Measurements from ENCODE around the gene ARF1. TPM values are rescaled to one million over a fixed set of nuclear protein-coding genes. Genes with fewer than 3 reads are reported as not detected.

The ARF1 gene
- total RNA-seq, 1 donor from 2014 or later = 393 TPM

DNA sequence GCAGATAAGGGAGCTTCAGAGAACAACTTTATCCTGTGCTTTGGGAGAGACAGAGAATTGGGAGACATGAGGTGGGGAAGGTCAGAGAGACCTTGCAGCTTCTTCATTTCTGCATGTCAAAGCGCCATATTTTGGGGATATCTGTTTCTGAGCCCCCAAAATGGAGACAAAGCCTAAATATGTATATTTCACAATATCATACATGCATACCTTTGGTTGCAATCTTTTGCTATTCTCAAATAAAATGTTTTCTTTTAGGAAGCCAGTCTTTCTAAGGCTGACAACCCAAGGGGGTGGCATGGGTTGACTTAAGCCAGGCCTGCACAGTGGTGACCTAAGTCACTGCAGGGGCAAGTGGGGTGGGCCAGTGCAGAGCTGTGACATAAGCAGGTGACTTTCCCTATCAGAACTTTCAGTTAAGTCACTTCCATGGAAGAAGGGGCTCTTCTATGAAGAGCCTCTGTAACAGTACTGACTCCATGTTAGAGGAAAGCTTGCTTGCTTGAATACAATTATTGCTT is 40.5 kb downstream of the ARF1 start:
- DNase-seq (ENCODE audit: low spot score) = no peak
- Mint-ChIP-seq H3K27me3 (ENCODE audit: unreplicated experiment) (peaks cover 3% of the 10 kb centered on the region), H3K4me1 (ENCODE audit: unreplicated experiment) (no peaks in the 10 kb centered on the region), H3K9me3 (ENCODE audit: unreplicated experiment) (no peaks in the 10 kb centered on the region), H3K4me3 (ENCODE audit: unreplicated experiment) (no peak overlapping the region), H3K27ac (ENCODE audit: unreplicated experiment) (no peak overlapping the region), H3K36me3 (ENCODE audit: low read depth, unreplicated experiment) (no peaks in the 10 kb centered on the region)
- TF ChIP-seq, protein P1, sequence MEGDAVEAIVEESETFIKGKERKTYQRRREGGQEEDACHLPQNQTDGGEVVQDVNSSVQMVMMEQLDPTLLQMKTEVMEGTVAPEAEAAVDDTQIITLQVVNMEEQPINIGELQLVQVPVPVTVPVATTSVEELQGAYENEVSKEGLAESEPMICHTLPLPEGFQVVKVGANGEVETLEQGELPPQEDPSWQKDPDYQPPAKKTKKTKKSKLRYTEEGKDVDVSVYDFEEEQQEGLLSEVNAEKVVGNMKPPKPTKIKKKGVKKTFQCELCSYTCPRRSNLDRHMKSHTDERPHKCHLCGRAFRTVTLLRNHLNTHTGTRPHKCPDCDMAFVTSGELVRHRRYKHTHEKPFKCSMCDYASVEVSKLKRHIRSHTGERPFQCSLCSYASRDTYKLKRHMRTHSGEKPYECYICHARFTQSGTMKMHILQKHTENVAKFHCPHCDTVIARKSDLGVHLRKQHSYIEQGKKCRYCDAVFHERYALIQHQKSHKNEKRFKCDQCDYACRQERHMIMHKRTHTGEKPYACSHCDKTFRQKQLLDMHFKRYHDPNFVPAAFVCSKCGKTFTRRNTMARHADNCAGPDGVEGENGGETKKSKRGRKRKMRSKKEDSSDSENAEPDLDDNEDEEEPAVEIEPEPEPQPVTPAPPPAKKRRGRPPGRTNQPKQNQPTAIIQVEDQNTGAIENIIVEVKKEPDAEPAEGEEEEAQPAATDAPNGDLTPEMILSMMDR (IDR thresholded peaks at IDR 0.05; ENCODE audit: unreplicated experiment) = no peak

DNA sequence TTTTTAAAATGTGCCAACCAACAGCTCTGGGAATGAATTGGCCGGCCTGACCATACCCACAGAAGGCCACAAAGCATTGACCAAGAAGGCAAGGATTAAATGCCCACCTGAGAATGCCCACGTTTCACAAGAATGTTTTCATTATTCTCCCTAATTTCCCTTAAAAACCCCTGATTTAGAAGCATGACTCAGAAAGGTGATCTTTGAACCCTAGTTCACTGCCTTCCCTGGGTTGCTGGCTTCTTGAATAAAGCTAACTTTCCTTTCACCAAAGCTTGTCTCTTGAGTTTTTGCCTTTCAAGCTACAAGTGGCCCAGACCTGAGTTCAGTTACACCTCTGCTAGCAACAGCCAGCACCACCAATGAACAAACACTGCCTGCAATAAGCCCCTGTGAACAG is 41.0 kb downstream of the ARF1 start:
- Mint-ChIP-seq H3K36me3 (ENCODE audit: low read depth, unreplicated experiment) (no peaks in the 10 kb centered on the region), H3K4me1 (ENCODE audit: unreplicated experiment) (no peaks in the 10 kb centered on the region), H3K9me3 (ENCODE audit: unreplicated experiment) (no peaks in the 10 kb centered on the region), H3K4me3 (ENCODE audit: unreplicated experiment) (no peak overlapping the region), H3K27me3 (ENCODE audit: unreplicated experiment) (peaks cover 3% of the 10 kb centered on the region), H3K27ac (ENCODE audit: unreplicated experiment) (no peak overlapping the region)
- no peak for DNase-seq (ENCODE audit: low spot score)
- TF ChIP-seq, protein P1 (IDR thresholded peaks at IDR 0.05; ENCODE audit: unreplicated experiment) = no peak

DNA sequence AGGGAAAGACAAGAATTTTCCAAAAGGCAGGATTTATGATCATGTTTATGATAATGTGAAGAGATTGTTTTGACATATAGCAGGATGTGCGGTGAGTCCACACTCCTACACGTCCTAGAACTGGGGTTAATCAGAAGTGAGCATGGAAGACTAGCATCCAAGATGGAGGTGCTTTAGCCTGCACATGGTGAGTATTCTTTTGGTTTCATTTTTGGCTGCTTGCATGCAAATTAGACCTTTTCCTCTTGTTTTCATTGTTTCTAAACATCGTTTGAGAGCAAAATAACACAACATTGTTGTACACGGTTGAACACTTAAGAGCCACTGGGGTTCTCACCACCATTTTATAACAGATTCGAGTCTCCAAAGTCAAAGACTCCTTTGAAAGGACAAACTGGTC is 42.7 kb downstream of the ARF1 start:
- no peaks in the 10 kb centered on the region for H3K9me3 Mint-ChIP-seq (ENCODE audit: unreplicated experiment)
- no peak for DNase-seq (ENCODE audit: low spot score)
- H3K36me3 Mint-ChIP-seq (ENCODE audit: low read depth, unreplicated experiment) = no peaks in the 10 kb centered on the region
- peaks cover 3% of the 10 kb centered on the region for H3K27me3 Mint-ChIP-seq (ENCODE audit: unreplicated experiment)
- H3K27ac Mint-ChIP-seq (ENCODE audit: unreplicated experiment) = no peak overlapping the region
- H3K4me3 Mint-ChIP-seq (ENCODE audit: unreplicated experiment) = no peak overlapping the region
- no peaks in the 10 kb centered on the region for H3K4me1 Mint-ChIP-seq (ENCODE audit: unreplicated experiment)
- TF ChIP-seq, protein P1 (IDR thresholded peaks at IDR 0.05; ENCODE audit: unreplicated experiment) = no peak

DNA sequence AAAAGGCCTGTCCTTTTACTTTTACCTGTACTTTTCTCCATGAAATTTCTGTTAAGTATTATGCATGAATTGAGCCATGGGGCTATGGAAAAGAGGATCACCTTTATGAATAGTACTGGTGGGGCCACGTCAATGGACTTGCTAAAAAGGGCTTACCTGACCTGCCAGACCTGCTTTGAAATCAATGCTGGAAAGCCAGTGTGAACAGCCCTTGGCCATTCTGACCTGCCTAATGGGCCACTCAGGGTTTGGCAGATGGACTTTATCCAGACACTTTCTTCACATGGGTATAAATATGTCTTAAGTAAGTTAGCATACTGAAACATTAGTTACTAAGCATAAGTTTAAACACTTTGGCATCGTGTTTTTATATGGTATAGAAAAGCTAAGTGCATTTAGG is 49.3 kb downstream of the ARF1 start:
- no peak overlapping the region for H3K27ac Mint-ChIP-seq (ENCODE audit: unreplicated experiment)
- H3K9me3 Mint-ChIP-seq (ENCODE audit: unreplicated experiment) = no peaks in the 10 kb centered on the region
- H3K27me3 Mint-ChIP-seq (ENCODE audit: unreplicated experiment) = peaks cover 1% of the 10 kb centered on the region
- no peaks in the 10 kb centered on the region for H3K36me3 Mint-ChIP-seq (ENCODE audit: low read depth, unreplicated experiment)
- TF ChIP-seq, protein P1 (IDR thresholded peaks at IDR 0.05; ENCODE audit: unreplicated experiment) = no peak
- no peaks in the 10 kb centered on the region for H3K4me1 Mint-ChIP-seq (ENCODE audit: unreplicated experiment)
- no peak for DNase-seq (ENCODE audit: low spot score)
- no peak overlapping the region for H3K4me3 Mint-ChIP-seq (ENCODE audit: unreplicated experiment)

DNA sequence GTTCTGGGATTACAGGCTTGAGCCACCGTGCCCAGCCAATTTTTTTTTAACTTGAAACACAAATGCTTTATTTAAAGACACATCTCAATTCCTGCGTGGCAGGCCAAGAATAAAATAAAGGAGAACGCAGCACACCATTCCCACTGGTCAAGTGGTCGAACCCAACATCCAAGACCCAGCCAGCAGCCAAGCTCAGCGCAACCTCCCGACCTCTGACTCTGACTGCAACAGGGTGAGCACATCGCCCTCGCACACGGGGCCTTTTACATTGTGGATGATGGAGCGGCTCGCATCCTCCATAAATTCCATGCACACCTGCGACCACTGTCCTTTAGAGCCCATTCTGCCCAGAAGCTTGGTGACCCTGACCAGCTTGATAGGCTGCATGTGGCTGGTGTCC is 52.1 kb downstream of the ARF1 start:
- no peak overlapping the region for H3K27ac Mint-ChIP-seq (ENCODE audit: unreplicated experiment)
- TF ChIP-seq, protein P1 (IDR thresholded peaks at IDR 0.05; ENCODE audit: unreplicated experiment) = no peak
- no peak for DNase-seq (ENCODE audit: low spot score)
- H3K4me3 Mint-ChIP-seq (ENCODE audit: unreplicated experiment) = no peak overlapping the region
- H3K4me1 Mint-ChIP-seq (ENCODE audit: unreplicated experiment) = peaks cover 1% of the 10 kb centered on the region
- H3K36me3 Mint-ChIP-seq (ENCODE audit: low read depth, unreplicated experiment) = no peaks in the 10 kb centered on the region
- peaks cover under 1% of the 10 kb centered on the region for H3K27me3 Mint-ChIP-seq (ENCODE audit: unreplicated experiment)
- H3K9me3 Mint-ChIP-seq (ENCODE audit: unreplicated experiment) = no peaks in the 10 kb centered on the region

Data from endothelial cell (in vitro differentiated cells).